Right lobe of liver (tissue), 6 donors: ENCODE measurements around the gene FAM184A. TPM values are rescaled to one million over a fixed set of nuclear protein-coding genes. Genes with fewer than 3 reads are reported as not detected.

Experiments
- ATAC-seq, 4 donors: fragments of 200-7000 bp; cut with Tn5 transposase; one replicate each; pipeline ENCODE4 v1.9.1; 2020; ENCODE audit warnings: mild to moderate bottlenecking in 4 of 4, moderate library complexity in 4 of 4
- DNase-seq, 3 donors: peaks; one replicate each; pipeline ENCODE4 v3.0.0-alpha.2; 2020
- H3K27ac ChIP-seq, 3 donors: fragments of 200-600 bp; one replicate each; pipeline ENCODE4 v1.8.0; 2022
- H3K27me3 ChIP-seq, 2 donors: fragments of 200-600 bp; one replicate each; pipeline ENCODE4 v1.8.0; 2022
- H3K36me3 ChIP-seq, 4 donors: fragments of 200-600 bp; sonication (generic) in 1 of 4; one replicate each; pipeline versions ENCODE4 v1.5.1 to v1.8.0; 2017 to 2022; ENCODE audit warnings: control low read depth in 1 of 4
- H3K4me1 ChIP-seq, 4 donors: fragments of 200-600 bp; sonication (generic) in 1 of 4; one replicate each; pipeline versions ENCODE4 v1.5.1 to v1.8.0; 2017 to 2022; ENCODE audit warnings: control low read depth in 1 of 4
- H3K4me3 ChIP-seq, 3 donors: fragments of 200-600 bp; one replicate each; pipeline ENCODE4 v1.8.0; 2022
- H3K9me3 ChIP-seq, 4 donors: fragments of 200-600 bp; sonication (generic) in 1 of 4; one replicate each; pipeline versions ENCODE4 v1.5.1 to v1.8.0; 2017 to 2022; ENCODE audit warnings: control low read depth in 1 of 4
- CTCF ChIP-seq, 4 donors: fragments of 200-600 bp in 3 of 4; fragments of 450-650 bp in 1 of 4; IDR thresholded peaks; one replicate each; pipeline versions ENCODE4 v1.5.1 to v1.8.0; 2016 to 2022; ENCODE audit warnings: antibody characterized with exemption in 4 of 4, mild to moderate bottlenecking in 2 of 4
- POLR2A ChIP-seq: fragments of 450-650 bp; IDR thresholded peaks from one replicate; pipeline ENCODE4 v1.6.1; 2017; ENCODE audit warnings: antibody characterized with exemption, mild to moderate bottlenecking
- WGBS: methylation state at CpG from one replicate; pipeline ENCODE4 v1.1.6; 2018; ENCODE audit warnings: low coverage, low lambda C conversion rate; ENCODE audit not compliant: insufficient coverage; ENCODE audit errors: missing lambda C conversion rate; 5-methylcytosine and 5-hydroxymethylcytosine counted together
- intact Hi-C, 2 donors: fragments of 100-400 bp; cut with DNase I; formaldehyde crosslinking; loops; one replicate each; pipeline versions ENCODE4 v1.11.2 to v1.14.1; 2022
- total RNA-seq, 6 experiments: library from RNA; depleted of rRNA in 2 of 6; stranded (reverse); fragments of >200 nt in 2 of 6; fragmentation: NEBNext Ultra II Directional in 3 of 6; extraction: Animal tissue kit (Norgen Biotek cat#: 25700) in 3 of 6; gene quantifications; one replicate each; pipeline versions ENCODE4 v1.1.0 to v1.2.4, GENCODE V29; 2016 to 2023
- donor health status: DM: no; HTN: yes; CAD: no.
- donor health status: DM: no; HTN: no; CAD: no.
- donor health status: DM: no; HTN: no; CAD: no.
- donor health status: DM: no; HTN: yes; CAD: no.
- donor health status: DM: no; HTN: yes; CAD: no.

Gene FAM184A
- total RNA-seq, 6 experiments from 2014 or later, result 2.5 to 5.0 (median 3.2) TPM

GRCh38 chr6:119077643-119078375, 655 bp downstream of the FAM184A start:
- ATAC-seq, result peak; percentile 60 to 70 (median 63)

GRCh38 chr6:119077391-119077642, 1.1 kb downstream of the FAM184A start:
- peak overlapping the region in 1 of 3 donors; percentile 70 for H3K27ac ChIP-seq
- no peaks in the 10 kb centered on the region for H3K27me3 ChIP-seq
- H3K4me1 ChIP-seq, result no peaks in the 10 kb centered on the region
- intact Hi-C loops, result no loop called here
- TF ChIP-seq POLR2A, result no peak
- no peak for TF ChIP-seq CTCF (IDR thresholded peaks at IDR 0.05)
- peak overlapping the region in 2 of 3 donors; percentile 70 to 76 for H3K4me3 ChIP-seq
- no peaks in the 10 kb centered on the region for H3K36me3 ChIP-seq
- ATAC-seq (peak in 2 of 4 donors; percentile 2 to 14), DNase-seq (no peak)
- no peaks in the 10 kb centered on the region for H3K9me3 ChIP-seq
- WGBS, result 18% methylated on average over 3 of the region's 3 CpGs

More at GRCh38 chr6:119077643-119078375, 655 bp downstream of the FAM184A start:
- Histone ChIP-seq H3K4me1 (no peaks in the 10 kb centered on the region), H3K9me3 (no peaks in the 10 kb centered on the region), H3K36me3 (no peaks in the 10 kb centered on the region), H3K27ac (peak overlapping the region; percentile 53 to 77 (median 70)), H3K27me3 (no peaks in the 10 kb centered on the region), H3K4me3 (peak overlapping the region; percentile 54 to 76 (median 70))
- TF ChIP-seq POLR2A (no peak), CTCF (IDR thresholded peaks at IDR 0.05) (peak; percentile 9 to 33 (median 26))
- 2% methylated on average over 22 of the region's 43 CpGs for WGBS
- intact Hi-C loops, result no loop called here
- DNase-seq, result peak; percentile 50 to 66 (median 52)

GRCh38 chr6:119076576-119077390, 1.7 kb downstream of the FAM184A start:
- H3K4me1 ChIP-seq, result no peaks in the 10 kb centered on the region
- H3K27ac ChIP-seq, result no peak overlapping the region
- no peaks in the 10 kb centered on the region for H3K9me3 ChIP-seq
- H3K36me3 ChIP-seq, result no peaks in the 10 kb centered on the region
- no peak for DNase-seq
- no peak overlapping the region for H3K4me3 ChIP-seq
- ATAC-seq, result no peak
- intact Hi-C loops, result no loop called here
- H3K27me3 ChIP-seq, result no peaks in the 10 kb centered on the region
- WGBS, result 67% methylated on average over 7 of the region's 7 CpGs
- TF ChIP-seq POLR2A (no peak), CTCF (IDR thresholded peaks at IDR 0.05) (no peak)

- WGBS, result 79% methylated on average over 5 of the region's 5 CpGs
- H3K27ac ChIP-seq, result no peak overlapping the region
- no peaks in the 10 kb centered on the region for H3K9me3 ChIP-seq
Observed at GRCh38 chr6:119076173-119076572, 2.3 kb downstream of the FAM184A start.

More at GRCh38 chr6:119076173-119076572, 2.3 kb downstream of the FAM184A start:
- H3K4me1 ChIP-seq, result peaks cover 0 to 4% (median 0%) of the 10 kb centered on the region in 4 donors
- DNase-seq (no peak), ATAC-seq (no peak)
- no peaks in the 10 kb centered on the region for H3K36me3 ChIP-seq
- H3K4me3 ChIP-seq, result no peak overlapping the region
- no peaks in the 10 kb centered on the region for H3K27me3 ChIP-seq
- TF ChIP-seq POLR2A, result no peak
- TF ChIP-seq CTCF (IDR thresholded peaks at IDR 0.05), result no peak
- intact Hi-C loops, result no loop called here
